HEK293 (cell line): ENCODE data around the gene RBM7.

Experiments
- CTCF ChIA-PET: fragments of 350-600 bp; formaldehyde crosslinking; extraction: SDS; loops from one replicate; lab custom pipeline; 2021; ENCODE audit warnings: antibody characterized with exemption; lab: Yijun Ruan, JAX
- POLR2A ChIA-PET: fragments of 300-600 bp; formaldehyde crosslinking; extraction: SDS; loops from one replicate; lab custom pipeline; 2020; ENCODE audit warnings: antibody characterized with exemption, inconsistent platforms; lab: Yijun Ruan, JAX
- H3K27ac ChIP-seq: fragments of 200-500 bp; sonication (Bioruptor generic); 2 replicates; pipeline ENCODE4 v1.5.1; 2014; ENCODE audit warnings: low read depth, low read length, control low read depth, inconsistent platforms; ENCODE audit errors: extremely low read depth
- H3K36me3 ChIP-seq, 2 experiments: fragments of 200-500 bp in 1 of 2; sonication (Bioruptor generic) in 1 of 2; 1 replicate in 1 of 2; 2 replicates in 1 of 2; pipeline ENCODE4 v1.5.1; 2014 to 2017; ENCODE audit warnings: inconsistent platforms in 2 of 2, low read length in 2 of 2; ENCODE audit not compliant: control insufficient read depth in 2 of 2, insufficient read depth in 1 of 2
- H3K4me1 ChIP-seq: fragments of 200-500 bp; sonication (Bioruptor generic); 2 replicates; pipeline ENCODE4 v1.5.1; 2014; ENCODE audit warnings: mild to moderate bottlenecking, low read length, inconsistent platforms; ENCODE audit not compliant: control insufficient read depth, insufficient read depth
- H3K4me3 ChIP-seq: 2 replicates; pipeline ENCODE4 v1.5.1; 2011; ENCODE audit warnings: low read depth, mild to moderate bottlenecking, control low read depth, low read length, moderate library complexity
- H3K9me3 ChIP-seq: fragments of 200-500 bp; sonication (Bioruptor generic); 2 replicates; pipeline ENCODE4 v1.5.1; 2014; ENCODE audit warnings: low read depth, low read length, inconsistent platforms; ENCODE audit not compliant: control insufficient read depth, insufficient read depth
- PRDM1 ChIP-seq: fragments of 450-650 bp; formaldehyde crosslinking; IDR thresholded peaks from 2 replicates; pipeline ENCODE4; 2016; ENCODE audit warnings: missing biosample characterization, missing genetic modification characterization
- SCRT1 ChIP-seq: fragments of 450-650 bp; formaldehyde crosslinking; IDR thresholded peaks from 2 replicates; pipeline ENCODE4 v1.5.1; 2016; ENCODE audit warnings: missing biosample characterization, missing genetic modification characterization, borderline replicate concordance
- SETDB1 ChIP-seq: IDR thresholded peaks from one replicate; pipeline ENCODE4 v1.6.1; 2017; ENCODE audit warnings: mild to moderate bottlenecking, low read length, moderate library complexity, mixed read lengths; ENCODE audit not compliant: insufficient read length
- WT1 ChIP-seq: fragments of 450-650 bp; formaldehyde crosslinking; IDR thresholded peaks from 2 replicates; pipeline ENCODE4 v1.5.1; 2016; ENCODE audit warnings: missing biosample characterization, missing genetic modification characterization
- ZFHX2 ChIP-seq: fragments of 450-650 bp; formaldehyde crosslinking; conservative IDR thresholded peaks from 2 replicates; pipeline ENCODE4 v1.5.1; 2016; ENCODE audit warnings: missing biosample characterization, missing genetic modification characterization
- ZFP41 ChIP-seq: fragments of 450-650 bp; formaldehyde crosslinking; IDR thresholded peaks from 2 replicates; pipeline ENCODE4 v1.5.1; 2016; ENCODE audit warnings: missing biosample characterization, missing genetic modification characterization, borderline replicate concordance
- ZFP69B ChIP-seq: fragments of 450-650 bp; formaldehyde crosslinking; IDR thresholded peaks from 2 replicates; pipeline ENCODE4 v1.5.1; 2016; ENCODE audit warnings: missing biosample characterization, missing genetic modification characterization
- ZNF132 ChIP-seq: fragments of 450-650 bp; formaldehyde crosslinking; IDR thresholded peaks from 2 replicates; pipeline ENCODE4 v1.5.1; 2017; ENCODE audit warnings: missing biosample characterization, missing genetic modification characterization, borderline replicate concordance
- ZNF16 ChIP-seq: fragments of 450-650 bp; formaldehyde crosslinking; IDR thresholded peaks from 2 replicates; pipeline ENCODE4 v1.5.1; 2016; ENCODE audit warnings: low read depth, missing biosample characterization, missing genetic modification characterization
- ZNF184 ChIP-seq: fragments of 450-650 bp; IDR thresholded peaks from 2 replicates; pipeline ENCODE4 v1.5.1; 2018; ENCODE audit warnings: missing biosample characterization, mild to moderate bottlenecking, missing genetic modification characterization
- ZNF211 ChIP-seq: fragments of 450-650 bp; formaldehyde crosslinking; IDR thresholded peaks from 2 replicates; pipeline ENCODE4 v1.5.1; 2016; ENCODE audit warnings: low read depth, missing biosample characterization, missing genetic modification characterization
- ZNF23 ChIP-seq: fragments of 450-650 bp; formaldehyde crosslinking; IDR thresholded peaks from 2 replicates; pipeline ENCODE4 v1.5.1; 2016; ENCODE audit warnings: missing biosample characterization, missing genetic modification characterization, borderline replicate concordance
- ZNF266 ChIP-seq: fragments of 450-650 bp; formaldehyde crosslinking; IDR thresholded peaks from 2 replicates; pipeline ENCODE4 v1.5.1; 2016; ENCODE audit warnings: missing biosample characterization, missing genetic modification characterization, low read depth
- ZNF341 ChIP-seq: fragments of 450-650 bp; formaldehyde crosslinking; IDR thresholded peaks from 2 replicates; pipeline ENCODE4; 2016; ENCODE audit warnings: low read depth, missing biosample characterization, missing genetic modification characterization
- ZNF391 ChIP-seq: fragments of 450-650 bp; formaldehyde crosslinking; IDR thresholded peaks from 2 replicates; pipeline ENCODE4 v1.5.1; 2016; ENCODE audit warnings: low read depth, missing biosample characterization, missing genetic modification characterization, borderline replicate concordance
- ZNF529 ChIP-seq: fragments of 450-650 bp; formaldehyde crosslinking; IDR thresholded peaks from 2 replicates; pipeline ENCODE4 v1.5.1; 2017; ENCODE audit warnings: missing genetic modification characterization, missing biosample characterization; ENCODE audit not compliant: insufficient replicate concordance
- ZNF610 ChIP-seq: fragments of 450-650 bp; formaldehyde crosslinking; IDR thresholded peaks from 2 replicates; pipeline ENCODE4 v1.5.1; 2016; ENCODE audit warnings: missing biosample characterization, missing genetic modification characterization, borderline replicate concordance
- ZNF654 ChIP-seq: fragments of 450-650 bp; formaldehyde crosslinking; IDR thresholded peaks from 2 replicates; pipeline ENCODE4 v1.5.1; 2016; ENCODE audit warnings: low read depth, missing biosample characterization, missing genetic modification characterization
- ZNF660 ChIP-seq: fragments of 450-650 bp; IDR thresholded peaks from 2 replicates; pipeline ENCODE4 v1.5.1; 2018; ENCODE audit warnings: missing biosample characterization, mild to moderate bottlenecking, missing genetic modification characterization
- ZNF76 ChIP-seq: fragments of 450-650 bp; formaldehyde crosslinking; IDR thresholded peaks from 2 replicates; pipeline ENCODE4; 2016; ENCODE audit warnings: low read depth, missing biosample characterization, missing genetic modification characterization, borderline replicate concordance
- ZNF791 ChIP-seq: fragments of 450-650 bp; formaldehyde crosslinking; IDR thresholded peaks from 2 replicates; pipeline ENCODE4 v1.5.1; 2016; ENCODE audit warnings: missing biosample characterization, missing genetic modification characterization
- ZNF792 ChIP-seq: fragments of 450-650 bp; formaldehyde crosslinking; IDR thresholded peaks from 2 replicates; pipeline ENCODE4 v1.5.1; 2016; ENCODE audit warnings: missing biosample characterization, missing genetic modification characterization
- TF ChIP-seq, protein P1 (sequence below): fragments of 450-650 bp; formaldehyde crosslinking; IDR thresholded peaks from 2 replicates; pipeline ENCODE4 v1.5.1; 2017; ENCODE audit warnings: missing biosample characterization, missing genetic modification characterization
- TF ChIP-seq, protein P2 (sequence below): fragments of 450-650 bp; formaldehyde crosslinking; IDR thresholded peaks from 2 replicates; pipeline ENCODE4 v1.5.1; 2017; ENCODE audit warnings: missing biosample characterization, missing genetic modification characterization

Gene RBM7

DNA sequence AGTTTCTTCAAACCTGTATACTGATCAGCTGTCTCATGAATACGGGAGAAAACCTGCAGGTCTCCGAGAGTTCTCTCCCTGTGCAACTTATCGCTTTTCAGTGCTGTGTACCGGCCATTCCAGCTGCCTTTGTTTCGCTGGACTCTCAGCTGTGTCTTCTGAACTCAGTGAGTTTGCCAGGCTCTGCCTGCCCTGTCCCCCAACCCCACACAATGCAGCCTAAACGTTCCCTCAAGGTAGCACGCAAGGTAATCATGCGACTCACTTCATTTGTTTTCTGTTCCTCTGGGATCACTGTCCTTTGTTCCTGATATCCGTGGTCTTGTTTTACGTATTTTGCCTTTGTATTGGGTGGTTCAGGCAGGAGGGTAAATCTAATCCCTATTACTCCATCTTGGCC, 13.5 kb downstream of the RBM7 start:
- Histone ChIP-seq H3K9me3 (no peaks in the 10 kb centered on the region), H3K4me3 (no peak overlapping the region), H3K27ac (no peak overlapping the region), H3K4me1 (no peaks in the 10 kb centered on the region), H3K36me3 (peaks cover 3 to 47% of the 10 kb centered on the region in 2 experiments; a peak in 2 of 3 replicates)
- CTCF ChIA-PET = no interaction called here
- POLR2A ChIA-PET = no interaction called here
- no peak for TF ChIP-seq ZNF654
- no peak for TF ChIP-seq ZNF184 (tag by site-specific recombination)
- no peak for TF ChIP-seq ZNF132 (tag by site-specific recombination)
- no peak for TF ChIP-seq ZFHX2
- no peak for TF ChIP-seq ZNF23 (tag by site-specific recombination)
- TF ChIP-seq WT1 (tag by site-specific recombination) = no peak
- no peak for TF ChIP-seq ZNF792 (tag by site-specific recombination)
- TF ChIP-seq ZFP69B = no peak
- TF ChIP-seq SETDB1 = no peak
- TF ChIP-seq ZNF211 (tag by site-specific recombination) = no peak
- TF ChIP-seq ZNF529 = no peak
- no peak for TF ChIP-seq ZNF791 (tag by site-specific recombination)
- no peak for TF ChIP-seq ZNF76 (tag by site-specific recombination)
- no peak for TF ChIP-seq ZFP41
- TF ChIP-seq, protein P1, sequence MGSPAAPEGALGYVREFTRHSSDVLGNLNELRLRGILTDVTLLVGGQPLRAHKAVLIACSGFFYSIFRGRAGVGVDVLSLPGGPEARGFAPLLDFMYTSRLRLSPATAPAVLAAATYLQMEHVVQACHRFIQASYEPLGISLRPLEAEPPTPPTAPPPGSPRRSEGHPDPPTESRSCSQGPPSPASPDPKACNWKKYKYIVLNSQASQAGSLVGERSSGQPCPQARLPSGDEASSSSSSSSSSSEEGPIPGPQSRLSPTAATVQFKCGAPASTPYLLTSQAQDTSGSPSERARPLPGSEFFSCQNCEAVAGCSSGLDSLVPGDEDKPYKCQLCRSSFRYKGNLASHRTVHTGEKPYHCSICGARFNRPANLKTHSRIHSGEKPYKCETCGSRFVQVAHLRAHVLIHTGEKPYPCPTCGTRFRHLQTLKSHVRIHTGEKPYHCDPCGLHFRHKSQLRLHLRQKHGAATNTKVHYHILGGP (tag by site-specific recombination) = no peak
- TF ChIP-seq ZNF660 = no peak
- TF ChIP-seq ZNF341 = no peak
- TF ChIP-seq SCRT1 (tag by site-specific recombination) = no peak

DNA sequence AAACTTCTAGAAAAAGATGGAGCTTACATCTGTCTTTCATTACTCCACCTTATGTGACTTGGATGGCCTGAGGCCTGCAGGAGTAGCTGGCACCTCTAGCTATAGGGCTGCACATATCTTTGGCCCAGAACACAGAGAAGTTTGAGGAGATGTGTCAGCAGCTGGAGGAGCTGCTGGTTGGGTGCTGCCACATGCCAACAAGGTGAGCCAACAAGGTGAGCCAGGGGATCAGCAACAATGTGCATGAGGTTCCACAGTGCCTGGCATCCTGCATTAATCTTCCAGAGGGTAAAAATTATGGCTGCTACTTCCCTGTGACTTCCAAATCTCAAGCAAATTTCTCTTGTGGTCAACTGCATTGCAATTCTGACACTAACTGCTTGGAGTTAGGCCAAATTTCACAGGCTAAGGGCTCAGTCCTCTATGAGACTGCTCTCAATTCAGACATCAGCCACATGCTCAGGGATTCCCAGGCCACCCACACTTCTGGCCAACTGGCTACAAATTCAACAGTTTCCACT, 16.0 kb downstream of the RBM7 start:
- POLR2A ChIA-PET = no interaction called here
- Histone ChIP-seq H3K36me3 (peaks cover 0 to 33% of the 10 kb centered on the region in 2 experiments; a peak in 1 of 3 replicates), H3K9me3 (no peaks in the 10 kb centered on the region), H3K27ac (no peak overlapping the region), H3K4me3 (no peak overlapping the region), H3K4me1 (no peaks in the 10 kb centered on the region)
- CTCF ChIA-PET = no interaction called here
- TF ChIP-seq PRDM1 (tag by site-specific recombination) (no peak), ZNF610 (no peak), ZNF16 (no peak), ZNF391 (tag by site-specific recombination) (no peak), ZNF266 (tag by site-specific recombination) (no peak)
- TF ChIP-seq, protein P2, sequence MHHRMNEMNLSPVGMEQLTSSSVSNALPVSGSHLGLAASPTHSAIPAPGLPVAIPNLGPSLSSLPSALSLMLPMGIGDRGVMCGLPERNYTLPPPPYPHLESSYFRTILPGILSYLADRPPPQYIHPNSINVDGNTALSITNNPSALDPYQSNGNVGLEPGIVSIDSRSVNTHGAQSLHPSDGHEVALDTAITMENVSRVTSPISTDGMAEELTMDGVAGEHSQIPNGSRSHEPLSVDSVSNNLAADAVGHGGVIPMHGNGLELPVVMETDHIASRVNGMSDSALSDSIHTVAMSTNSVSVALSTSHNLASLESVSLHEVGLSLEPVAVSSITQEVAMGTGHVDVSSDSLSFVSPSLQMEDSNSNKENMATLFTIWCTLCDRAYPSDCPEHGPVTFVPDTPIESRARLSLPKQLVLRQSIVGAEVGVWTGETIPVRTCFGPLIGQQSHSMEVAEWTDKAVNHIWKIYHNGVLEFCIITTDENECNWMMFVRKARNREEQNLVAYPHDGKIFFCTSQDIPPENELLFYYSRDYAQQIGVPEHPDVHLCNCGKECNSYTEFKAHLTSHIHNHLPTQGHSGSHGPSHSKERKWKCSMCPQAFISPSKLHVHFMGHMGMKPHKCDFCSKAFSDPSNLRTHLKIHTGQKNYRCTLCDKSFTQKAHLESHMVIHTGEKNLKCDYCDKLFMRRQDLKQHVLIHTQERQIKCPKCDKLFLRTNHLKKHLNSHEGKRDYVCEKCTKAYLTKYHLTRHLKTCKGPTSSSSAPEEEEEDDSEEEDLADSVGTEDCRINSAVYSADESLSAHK (tag by site-specific recombination) = no peak
